Duodenal mucosa (tissue), 2 donors: Measurements from ENCODE around the gene TBC1D2B.
"Not testable (repeated sequence)": the region's sequence is repeated elsewhere in the genome, so short reads cannot be mapped to it uniquely, and the experiment has no call there.

ENCODE experiments used
- H3K27ac ChIP-seq: one replicate; pipeline ENCODE4 v1.7.0; 2013; ENCODE audit warnings: low read depth, low read length
- H3K27me3 ChIP-seq, 2 donors: one replicate each; pipeline ENCODE4 v1.7.0; 2013; ENCODE audit warnings: low read length in 2 of 2, control low read depth in 1 of 2; ENCODE audit not compliant: insufficient read depth in 2 of 2, control insufficient read depth in 1 of 2
- H3K36me3 ChIP-seq, 2 donors: one replicate each; pipeline ENCODE4 v1.7.0; 2013; ENCODE audit warnings: low read length in 2 of 2, control low read depth in 1 of 2; ENCODE audit not compliant: insufficient read depth in 2 of 2, control insufficient read depth in 1 of 2
- H3K4me1 ChIP-seq, 2 donors: one replicate each; pipeline ENCODE4 v1.7.0; 2013; ENCODE audit warnings: low read length in 2 of 2, control low read depth in 1 of 2; ENCODE audit not compliant: insufficient read depth in 2 of 2, control insufficient read depth in 1 of 2
- H3K4me3 ChIP-seq, 2 donors: one replicate each; pipeline ENCODE4 v1.7.0; 2013; ENCODE audit warnings: low read length in 2 of 2, low read depth in 1 of 2
- H3K9ac ChIP-seq, 2 donors: one replicate each; pipeline ENCODE4 v1.7.0; 2013; ENCODE audit warnings: low read length in 2 of 2, low read depth in 1 of 2
- H3K9me3 ChIP-seq, 2 donors: one replicate each; pipeline ENCODE4 v1.7.0; 2013; ENCODE audit warnings: low read length in 2 of 2, control low read depth in 1 of 2; ENCODE audit not compliant: control insufficient read depth in 1 of 2

The TBC1D2B gene

GRCh38 chr15:77996713-77997171 is 80.8 kb downstream of the TBC1D2B start:
- H3K27me3 ChIP-seq, H3K9ac ChIP-seq, H3K9me3 ChIP-seq, H3K27ac ChIP-seq, H3K4me3 ChIP-seq: not testable (repeated sequence)
- Histone ChIP-seq H3K36me3 (peaks cover 14 to 45% of the 10 kb centered on the region in 2 donors), H3K4me1 (peaks cover 11 to 23% of the 10 kb centered on the region in 2 donors)

- H3K27ac ChIP-seq, H3K9me3 ChIP-seq: not testable (repeated sequence)
These were observed 81.3 kb downstream of the TBC1D2B start for GRCh38 chr15:77996226-77996625.

GRCh38 chr15:77995537-77995918 is 82.0 kb downstream of the TBC1D2B start:
- H3K36me3 ChIP-seq = peaks cover 5 to 33% of the 10 kb centered on the region in 2 donors
- peaks cover 10 to 31% of the 10 kb centered on the region in 2 donors for H3K4me1 ChIP-seq

More at GRCh38 chr15:77996226-77996625, 81.3 kb downstream of the TBC1D2B start:
- not testable (repeated sequence) for H3K9ac ChIP-seq, H3K4me3 ChIP-seq, H3K27me3 ChIP-seq
- Histone ChIP-seq H3K36me3 (peaks cover 9 to 40% of the 10 kb centered on the region in 2 donors), H3K4me1 (peaks cover 11 to 28% of the 10 kb centered on the region in 2 donors)

GRCh38 chr15:77994893-77995536 is 82.5 kb downstream of the TBC1D2B start:
- not testable (repeated sequence) for H3K9ac ChIP-seq, H3K27ac ChIP-seq, H3K4me3 ChIP-seq, H3K27me3 ChIP-seq, H3K9me3 ChIP-seq
- H3K4me1 ChIP-seq = peaks cover 10 to 32% of the 10 kb centered on the region in 2 donors
- H3K36me3 ChIP-seq = peaks cover 5 to 28% of the 10 kb centered on the region in 2 donors

More at GRCh38 chr15:77995537-77995918, 82.0 kb downstream of the TBC1D2B start:
- not testable (repeated sequence) for H3K4me3 ChIP-seq, H3K9ac ChIP-seq, H3K27me3 ChIP-seq, H3K27ac ChIP-seq, H3K9me3 ChIP-seq

- not testable (repeated sequence) for H3K4me3 ChIP-seq, H3K9me3 ChIP-seq, H3K9ac ChIP-seq, H3K27me3 ChIP-seq
- Histone ChIP-seq H3K4me1 (peaks cover 10 to 32% of the 10 kb centered on the region in 2 donors), H3K36me3 (peaks cover 5 to 25% of the 10 kb centered on the region in 2 donors), H3K27ac (peak overlapping the region; percentile 50)
These were observed 83.4 kb downstream of the TBC1D2B start for GRCh38 chr15:77993970-77994693.

GRCh38 chr15:77993374-77993911 is 84.1 kb downstream of the TBC1D2B start:
- no peak overlapping the region for H3K4me3 ChIP-seq
- peaks cover 10 to 32% of the 10 kb centered on the region in 2 donors for H3K4me1 ChIP-seq
- peak overlapping the region; percentile 50 for H3K27ac ChIP-seq
- H3K9ac ChIP-seq = no peak overlapping the region
- no peaks in the 10 kb centered on the region for H3K9me3 ChIP-seq
- no peaks in the 10 kb centered on the region for H3K27me3 ChIP-seq
- H3K36me3 ChIP-seq = peaks cover 5 to 18% of the 10 kb centered on the region in 2 donors

- no peak overlapping the region for H3K4me3 ChIP-seq
- H3K9ac ChIP-seq = no peak overlapping the region
- H3K27me3 ChIP-seq = no peaks in the 10 kb centered on the region
- peaks cover 10 to 32% of the 10 kb centered on the region in 2 donors for H3K4me1 ChIP-seq
- peak overlapping the region; percentile 10 for H3K27ac ChIP-seq
- H3K36me3 ChIP-seq = peaks cover 0 to 10% of the 10 kb centered on the region in 2 donors
- no peaks in the 10 kb centered on the region for H3K9me3 ChIP-seq
These were observed 84.9 kb downstream of the TBC1D2B start for GRCh38 chr15:77992356-77993222.

GRCh38 chr15:77991658-77992201 is 85.8 kb downstream of the TBC1D2B start:
- not testable (repeated sequence) for H3K9ac ChIP-seq, H3K4me3 ChIP-seq, H3K27me3 ChIP-seq, H3K36me3 ChIP-seq, H3K27ac ChIP-seq, H3K9me3 ChIP-seq
- peaks cover 10 to 32% of the 10 kb centered on the region in 2 donors for H3K4me1 ChIP-seq

GRCh38 chr15:77991029-77991406 is 86.5 kb downstream of the TBC1D2B start:
- H3K4me3 ChIP-seq = no peak overlapping the region
- peaks cover 10 to 32% of the 10 kb centered on the region in 2 donors for H3K4me1 ChIP-seq
- no peak overlapping the region for H3K27ac ChIP-seq
- no peaks in the 10 kb centered on the region for H3K9me3 ChIP-seq
- H3K27me3 ChIP-seq = no peaks in the 10 kb centered on the region
- H3K36me3 ChIP-seq = no peaks in the 10 kb centered on the region
- no peak overlapping the region for H3K9ac ChIP-seq
